Dendritic cell treated with granulocyte-macrophage colony-stimulating factor and Interleukin-4, amounts not matched to agents 40 ng/mL and 50 ng/mL, for 4 days (primary cell): ENCODE results near the gene CCNY.

Experiments
- H3K27ac Mint-ChIP-seq: one replicate; pipeline ENCODE4 v1.8.0; 2022; ENCODE audit warnings: mild to moderate bottlenecking, mixed read lengths
- H3K27me3 Mint-ChIP-seq: one replicate; pipeline ENCODE4 v1.8.0; 2022; ENCODE audit warnings: mild to moderate bottlenecking, mixed read lengths
- H3K36me3 Mint-ChIP-seq: one replicate; pipeline ENCODE4 v1.8.0; 2022; ENCODE audit warnings: low read depth, mixed read lengths
- H3K4me1 Mint-ChIP-seq: one replicate; pipeline ENCODE4 v1.8.0; 2022; ENCODE audit warnings: low read depth, mixed read lengths
- H3K4me3 Mint-ChIP-seq: one replicate; pipeline ENCODE4 v1.8.0; 2022; ENCODE audit warnings: mild to moderate bottlenecking, moderate library complexity, mixed read lengths
- H3K9me3 Mint-ChIP-seq: one replicate; pipeline ENCODE4 v1.8.0; 2022; ENCODE audit warnings: mixed read lengths
- intact Hi-C: fragments of 100-400 bp; cut with micrococcal nuclease; formaldehyde crosslinking; loops from one replicate; pipeline ENCODE4 v1.15.0; 2022

Gene CCNY

DNA sequence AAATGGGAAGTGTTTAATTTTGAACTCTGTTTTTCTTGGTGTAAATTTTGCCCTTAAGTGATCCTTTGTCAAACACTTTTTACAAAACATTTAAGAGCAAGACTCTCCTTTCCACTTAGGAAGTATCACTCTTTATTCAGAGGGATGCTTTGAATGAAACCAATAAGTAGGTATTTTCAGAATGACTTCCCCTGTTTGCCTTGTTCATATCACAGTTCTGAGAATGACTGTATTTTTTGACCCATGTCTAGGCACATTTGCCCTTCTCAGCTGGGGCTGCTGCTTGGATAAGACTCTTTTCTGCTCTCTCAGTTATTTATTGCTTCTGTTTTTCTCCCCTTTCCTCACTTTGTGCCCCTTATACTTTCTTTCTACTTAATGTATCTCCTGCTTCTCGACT, 98.2 kb downstream of the CCNY start:
- no peaks in the 10 kb centered on the region for H3K27me3 Mint-ChIP-seq
- intact Hi-C loops = no loop called here
- H3K9me3 Mint-ChIP-seq = peaks cover 13% of the 10 kb centered on the region
- no peak overlapping the region for H3K4me3 Mint-ChIP-seq
- peaks cover 31% of the 10 kb centered on the region for H3K36me3 Mint-ChIP-seq
- peaks cover 55% of the 10 kb centered on the region for H3K4me1 Mint-ChIP-seq
- H3K27ac Mint-ChIP-seq = peak overlapping the region; percentile 48

DNA sequence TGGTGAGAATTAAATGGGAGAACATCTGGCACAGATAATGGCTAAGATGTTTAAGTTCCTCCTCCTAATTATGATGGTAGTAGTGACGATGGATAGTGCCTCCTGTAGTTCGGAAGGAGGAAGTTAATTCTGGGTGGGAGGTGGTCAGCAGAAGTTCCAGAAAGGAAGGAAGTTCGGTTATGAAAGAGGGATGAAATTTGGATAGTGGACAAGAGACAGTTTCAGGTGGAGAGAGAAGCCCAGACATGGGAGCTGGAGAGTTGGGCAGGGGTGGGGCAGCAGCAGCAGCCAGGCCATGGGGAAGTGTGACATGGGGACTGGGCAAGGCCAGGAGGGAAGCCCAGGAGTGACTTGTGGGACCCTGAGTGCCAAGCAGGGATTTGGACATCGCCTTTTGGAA, 99.5 kb downstream of the CCNY start:
- Mint-ChIP-seq H3K9me3 (peaks cover 16% of the 10 kb centered on the region), H3K27ac (peak overlapping the region; percentile 68), H3K4me1 (peaks cover 66% of the 10 kb centered on the region), H3K27me3 (no peaks in the 10 kb centered on the region), H3K36me3 (peaks cover 35% of the 10 kb centered on the region), H3K4me3 (no peak overlapping the region)
- intact Hi-C loops = no loop called here

DNA sequence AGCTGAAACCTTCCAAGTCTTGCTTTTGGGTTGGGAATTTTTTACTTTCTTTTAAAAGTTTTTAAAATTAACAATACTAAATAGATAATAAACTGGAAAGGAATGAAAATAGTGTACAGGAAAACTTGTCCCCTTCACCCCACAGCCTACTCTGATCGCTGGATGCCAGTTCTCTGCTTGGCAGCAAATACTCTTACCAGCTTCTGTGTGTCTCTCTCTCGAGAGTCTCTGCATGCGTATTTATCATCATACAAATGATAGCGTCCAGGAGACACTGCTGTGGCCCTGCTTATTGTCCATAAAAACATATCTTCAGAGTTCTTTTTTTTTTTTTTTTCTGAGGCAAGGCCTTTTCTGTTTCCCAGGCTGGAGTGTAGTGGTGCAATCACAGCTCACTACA, 101.5 kb downstream of the CCNY start:
- Mint-ChIP-seq H3K36me3 (peaks cover 54% of the 10 kb centered on the region), H3K4me1 (peaks cover 63% of the 10 kb centered on the region), H3K27ac (no peak overlapping the region), H3K27me3 (no peaks in the 10 kb centered on the region), H3K9me3 (peaks cover 36% of the 10 kb centered on the region), H3K4me3 (no peak overlapping the region)
- intact Hi-C loops = no loop called here

DNA sequence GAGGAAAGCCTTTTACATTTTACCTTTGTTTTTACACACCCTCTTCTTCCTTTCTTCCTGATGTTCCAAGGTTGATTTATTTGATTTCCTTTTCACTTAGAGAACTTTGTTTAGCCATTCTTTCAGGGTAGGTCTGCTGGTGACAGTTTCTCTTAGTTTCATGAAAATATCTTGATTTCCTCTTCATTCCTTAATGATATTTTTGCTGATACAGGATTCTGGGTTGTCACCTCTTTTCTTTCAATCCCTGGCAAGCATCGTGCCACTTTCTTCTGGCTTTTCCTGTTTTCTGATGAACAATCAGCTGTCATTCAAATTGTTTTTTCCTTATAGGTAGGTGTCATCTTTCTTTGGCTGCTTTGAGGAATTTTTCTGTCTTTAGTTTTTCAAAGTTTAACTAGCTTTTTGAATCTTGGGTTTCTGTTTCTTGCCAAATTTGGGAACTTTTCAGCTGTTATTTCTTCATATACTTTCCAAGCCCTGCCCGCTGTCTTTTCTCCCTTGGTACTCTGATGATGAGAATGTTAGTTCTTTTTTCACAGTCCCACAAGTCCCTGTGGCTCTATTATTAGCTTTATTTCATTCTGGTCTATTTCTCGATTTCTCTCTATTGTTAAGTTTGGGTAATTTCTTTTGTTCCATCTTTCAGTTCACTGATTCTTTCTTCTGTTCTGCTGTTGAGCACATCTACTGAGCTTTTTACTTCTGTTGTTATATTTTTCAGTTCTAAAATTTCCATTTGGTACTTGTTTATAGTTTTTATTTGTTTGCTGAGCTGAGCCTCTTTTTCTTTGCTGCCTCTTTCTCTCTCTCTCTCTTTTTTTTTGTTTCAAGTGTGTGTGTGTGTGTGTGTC, 102.6 kb downstream of the CCNY start:
- Mint-ChIP-seq H3K4me1 (peaks cover 62% of the 10 kb centered on the region), H3K36me3 (peaks cover 62% of the 10 kb centered on the region), H3K9me3 (peaks cover 47% of the 10 kb centered on the region), H3K27me3 (no peaks in the 10 kb centered on the region), H3K4me3 (no peak overlapping the region), H3K27ac (peak overlapping the region; percentile 8)
- intact Hi-C loops = no loop called here

DNA sequence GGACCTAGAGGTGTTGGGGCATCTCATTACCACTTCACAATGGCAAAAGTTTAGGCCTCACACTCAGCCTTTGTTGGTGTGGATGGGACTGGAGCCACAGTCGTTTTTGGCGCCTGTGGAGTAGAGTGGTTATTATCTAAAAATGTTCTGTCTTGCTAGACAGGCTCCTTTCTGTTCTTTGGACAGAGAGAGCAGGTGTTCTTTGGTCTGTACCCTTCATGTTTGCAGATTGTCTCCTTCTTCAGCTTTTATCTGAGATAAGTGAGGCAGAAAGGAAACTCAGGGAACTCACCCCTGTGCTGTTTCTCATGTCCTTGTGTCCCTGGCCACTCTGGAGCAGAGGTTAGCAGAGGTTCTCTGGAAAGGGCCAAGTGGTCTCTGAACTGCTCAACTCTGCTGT, 103.7 kb downstream of the CCNY start:
- Mint-ChIP-seq H3K4me3 (no peak overlapping the region), H3K9me3 (peaks cover 58% of the 10 kb centered on the region), H3K4me1 (peaks cover 57% of the 10 kb centered on the region), H3K36me3 (peaks cover 71% of the 10 kb centered on the region), H3K27me3 (no peaks in the 10 kb centered on the region), H3K27ac (peak overlapping the region; percentile 8)
- intact Hi-C loops = no loop called here

DNA sequence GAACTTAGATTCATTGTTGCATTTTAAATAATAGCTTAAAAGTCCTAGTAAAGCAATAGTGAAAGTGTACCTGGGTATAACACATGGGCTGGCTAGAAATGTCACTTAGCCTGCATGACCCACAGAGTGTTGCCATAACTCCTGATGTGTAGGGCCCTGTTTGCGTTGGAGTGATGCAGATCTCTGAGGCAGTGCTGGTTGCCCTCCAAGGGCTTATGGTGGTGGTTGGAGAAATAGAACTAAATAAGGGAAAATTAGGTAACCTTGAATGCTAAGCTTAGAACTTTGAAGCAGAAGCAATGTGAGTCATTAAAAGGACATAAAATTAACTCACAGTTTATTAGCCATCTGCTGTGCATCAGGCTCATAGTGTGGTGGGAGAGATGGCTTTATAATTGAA, 105.7 kb downstream of the CCNY start:
- intact Hi-C loops = no loop called here
- H3K36me3 Mint-ChIP-seq = peaks cover 62% of the 10 kb centered on the region
- H3K9me3 Mint-ChIP-seq = peaks cover 66% of the 10 kb centered on the region
- H3K4me3 Mint-ChIP-seq = no peak overlapping the region
- no peaks in the 10 kb centered on the region for H3K27me3 Mint-ChIP-seq
- H3K27ac Mint-ChIP-seq = no peak overlapping the region
- H3K4me1 Mint-ChIP-seq = peaks cover 53% of the 10 kb centered on the region

DNA sequence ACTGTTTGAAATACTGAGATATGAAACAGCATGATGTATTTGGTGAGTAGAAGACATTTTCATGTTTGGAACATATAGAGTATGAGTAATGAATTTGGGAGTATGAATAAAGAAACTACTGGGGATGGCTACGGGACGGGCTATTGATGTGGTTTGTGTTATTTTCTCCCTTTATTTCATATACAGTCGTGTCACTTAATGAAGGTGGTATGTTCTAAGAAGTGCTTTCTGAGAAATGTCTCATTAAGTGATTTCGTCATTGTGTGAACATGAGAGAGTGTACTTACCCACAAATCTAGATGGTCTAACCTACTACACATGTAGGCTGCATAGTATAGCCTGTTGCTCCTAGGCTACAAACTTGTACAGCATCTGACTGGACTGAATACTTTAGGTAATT, 106.3 kb downstream of the CCNY start:
- Mint-ChIP-seq H3K27ac (no peak overlapping the region), H3K4me1 (peaks cover 52% of the 10 kb centered on the region), H3K36me3 (peaks cover 58% of the 10 kb centered on the region), H3K9me3 (peaks cover 66% of the 10 kb centered on the region), H3K4me3 (no peak overlapping the region), H3K27me3 (no peaks in the 10 kb centered on the region)
- intact Hi-C loops = no loop called here

DNA sequence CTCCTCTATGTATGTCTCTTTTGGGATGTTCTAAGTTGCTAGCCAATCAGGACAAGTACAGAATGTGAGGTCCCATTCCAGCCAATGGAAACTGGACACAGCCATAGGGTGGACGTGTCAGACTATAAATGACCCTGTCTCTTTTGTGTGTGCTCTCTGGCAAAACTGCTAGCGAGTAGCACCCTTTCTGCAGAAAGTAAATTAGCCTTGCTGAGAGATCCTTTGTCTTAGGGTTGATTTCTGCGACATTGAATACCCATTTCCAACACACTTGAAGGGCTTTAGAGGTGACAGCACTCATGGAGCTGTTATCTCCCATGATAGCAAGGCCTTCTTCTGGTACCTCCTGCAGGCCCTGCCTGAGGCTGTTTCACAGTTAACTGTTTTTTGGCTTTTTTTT, 107.5 kb downstream of the CCNY start:
- no peaks in the 10 kb centered on the region for H3K27me3 Mint-ChIP-seq
- H3K27ac Mint-ChIP-seq = no peak overlapping the region
- H3K36me3 Mint-ChIP-seq = peaks cover 53% of the 10 kb centered on the region
- H3K4me1 Mint-ChIP-seq = peaks cover 60% of the 10 kb centered on the region
- peaks cover 60% of the 10 kb centered on the region for H3K9me3 Mint-ChIP-seq
- H3K4me3 Mint-ChIP-seq = no peak overlapping the region
- intact Hi-C loops = no loop called here

DNA sequence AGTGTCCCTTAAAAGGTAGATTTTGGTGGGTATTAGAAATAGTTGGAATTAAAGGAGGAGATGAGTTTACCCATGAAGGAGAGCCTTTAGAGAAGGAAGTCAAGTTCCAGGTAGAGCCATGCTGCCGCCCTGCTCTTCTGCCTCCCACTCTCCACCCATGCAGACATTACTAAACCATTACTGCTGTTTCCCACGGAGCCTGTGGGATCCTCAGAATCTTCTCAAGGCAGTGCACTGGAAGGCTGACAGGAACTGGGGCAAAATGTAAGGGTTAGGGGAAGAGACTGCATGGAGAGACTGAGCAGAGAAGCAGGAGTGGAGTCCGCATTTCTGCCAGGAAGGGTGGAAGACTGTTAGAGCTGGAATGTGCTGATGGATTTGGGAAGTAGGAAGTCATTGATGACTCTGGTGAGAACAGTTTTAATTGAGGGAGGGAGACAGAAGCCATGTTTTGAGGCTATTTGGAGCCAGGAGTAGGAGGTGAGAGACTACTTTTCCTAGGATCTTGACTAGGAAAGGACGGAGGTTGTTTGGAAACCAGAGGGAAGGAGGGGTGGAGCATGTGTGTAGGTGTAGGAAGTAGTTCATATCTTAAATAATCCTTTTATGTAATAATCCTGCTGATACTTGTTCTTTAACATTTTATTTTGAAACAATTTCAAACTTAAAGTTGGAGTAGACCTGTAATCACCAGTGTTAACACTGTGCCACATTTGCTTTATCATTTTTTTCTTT, 109.0 kb downstream of the CCNY start:
- peaks cover 60% of the 10 kb centered on the region for H3K4me1 Mint-ChIP-seq
- intact Hi-C loops = no loop called here
- peaks cover 50% of the 10 kb centered on the region for H3K9me3 Mint-ChIP-seq
- H3K27ac Mint-ChIP-seq = peak overlapping the region; percentile 6
- no peaks in the 10 kb centered on the region for H3K27me3 Mint-ChIP-seq
- H3K4me3 Mint-ChIP-seq = no peak overlapping the region
- peaks cover 42% of the 10 kb centered on the region for H3K36me3 Mint-ChIP-seq

DNA sequence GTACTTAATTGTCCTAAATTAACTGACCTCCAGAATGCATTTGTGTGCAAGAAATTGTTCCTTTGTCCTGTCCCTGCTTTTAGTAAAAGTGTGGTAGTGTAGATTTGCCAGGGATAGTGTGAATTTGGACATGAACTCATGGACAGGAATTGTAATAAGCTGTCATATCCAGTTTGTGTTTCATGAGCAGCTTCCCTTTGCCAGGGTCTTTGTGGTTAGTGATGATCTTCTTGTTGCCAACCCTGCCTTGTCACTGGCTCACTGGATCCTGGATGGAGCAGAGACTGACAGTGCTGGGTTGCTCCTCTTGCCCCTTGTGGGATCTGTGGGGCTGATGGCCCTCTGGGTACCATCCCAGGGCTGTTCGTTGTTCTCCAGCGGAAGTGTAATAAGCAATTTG, 110.1 kb downstream of the CCNY start:
- Mint-ChIP-seq H3K4me1 (peaks cover 60% of the 10 kb centered on the region), H3K4me3 (no peak overlapping the region), H3K27me3 (no peaks in the 10 kb centered on the region), H3K27ac (peak overlapping the region; percentile 45), H3K9me3 (peaks cover 44% of the 10 kb centered on the region), H3K36me3 (peaks cover 36% of the 10 kb centered on the region)
- intact Hi-C loops = no loop called here

DNA sequence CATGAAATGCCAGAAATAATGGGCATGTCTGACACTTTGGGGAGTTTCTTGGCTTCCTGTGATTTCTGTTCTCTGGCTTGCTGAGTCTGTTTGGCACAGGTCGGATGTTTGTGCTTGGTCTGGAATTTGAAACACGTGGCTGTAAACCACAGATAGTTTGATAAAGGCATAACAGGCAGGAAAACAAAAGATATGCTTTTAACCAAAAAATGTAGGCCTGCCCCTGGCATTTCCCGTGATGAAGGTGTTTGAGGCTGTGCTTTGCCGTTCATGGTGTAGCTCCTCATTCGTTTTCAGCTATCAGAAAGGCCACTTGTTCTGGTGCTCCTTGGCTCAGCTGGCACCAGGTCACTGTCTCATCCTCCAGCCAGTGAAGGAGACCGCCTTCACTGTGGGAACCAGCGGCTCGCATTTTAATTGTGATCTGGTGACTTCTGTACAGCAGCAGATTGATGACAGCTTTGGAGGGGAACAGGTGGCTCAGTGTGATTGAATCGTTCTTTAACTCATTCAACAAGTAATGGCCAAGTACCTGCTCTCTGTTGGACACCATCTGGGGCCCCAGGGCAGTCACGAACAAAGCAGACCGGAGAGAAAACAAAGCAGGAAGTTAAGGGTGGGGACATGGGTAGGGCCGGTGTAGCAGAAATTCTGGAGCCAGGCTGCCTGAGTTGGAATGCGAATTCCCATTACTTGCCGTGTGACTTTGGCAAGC, 111.5 kb downstream of the CCNY start:
- Mint-ChIP-seq H3K4me3 (peak overlapping the region; percentile 46), H3K4me1 (peaks cover 66% of the 10 kb centered on the region), H3K27me3 (no peaks in the 10 kb centered on the region), H3K27ac (peak overlapping the region; percentile 91), H3K36me3 (peaks cover 23% of the 10 kb centered on the region), H3K9me3 (peaks cover 30% of the 10 kb centered on the region)
- intact Hi-C loops = no loop called here

DNA sequence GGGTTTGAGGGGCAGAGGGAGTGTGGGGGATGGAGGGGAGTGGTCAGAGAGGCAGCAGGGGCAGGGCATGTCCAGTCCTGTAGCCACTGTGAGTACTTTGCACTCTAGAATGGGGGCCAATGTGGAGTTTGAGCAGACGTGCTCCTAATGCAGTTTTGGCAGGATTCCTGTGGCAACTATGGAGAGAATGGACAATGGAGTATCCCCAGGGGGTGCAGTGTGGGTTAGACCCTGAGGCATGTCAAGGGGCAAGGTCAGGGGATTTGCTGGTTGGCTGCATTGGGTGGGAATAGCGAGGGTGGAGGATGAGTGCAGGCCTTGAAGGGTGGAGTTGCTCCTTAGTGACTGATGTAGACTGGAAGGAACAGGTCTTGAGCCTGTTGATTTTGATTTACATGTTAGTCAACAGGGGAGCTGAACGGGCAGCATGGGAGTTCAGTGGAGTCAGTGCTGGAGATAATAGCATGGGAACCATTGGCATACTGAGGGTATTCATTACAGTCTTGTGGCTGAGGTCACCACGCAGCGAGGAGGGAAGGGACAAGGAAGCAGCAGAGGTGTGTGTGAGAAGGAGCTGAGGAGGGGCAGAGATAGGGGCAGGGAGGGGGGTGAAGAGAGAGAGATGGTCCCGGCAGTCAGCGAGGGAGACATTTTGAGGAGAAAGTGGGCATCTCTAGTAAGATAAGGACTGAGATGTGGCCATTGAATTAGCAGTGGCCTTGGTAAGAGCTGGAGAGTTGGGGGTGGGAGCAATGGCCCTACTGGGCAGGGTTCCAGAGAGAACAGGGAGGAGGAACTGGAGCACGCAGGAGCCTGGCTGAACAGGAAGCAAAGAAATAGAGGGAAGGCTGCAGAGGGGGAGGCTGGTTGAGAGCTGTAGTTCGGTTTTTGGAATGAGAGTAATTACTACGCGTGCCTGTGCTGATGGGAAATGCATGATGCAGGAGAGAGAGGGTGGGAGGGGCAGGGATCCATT, 112.7 kb downstream of the CCNY start:
- Mint-ChIP-seq H3K9me3 (peaks cover 19% of the 10 kb centered on the region), H3K4me1 (peaks cover 69% of the 10 kb centered on the region), H3K36me3 (peaks cover 17% of the 10 kb centered on the region), H3K4me3 (peak overlapping the region; percentile 70), H3K27me3 (no peaks in the 10 kb centered on the region), H3K27ac (peak overlapping the region; percentile 91)
- intact Hi-C loops = no loop called here

DNA sequence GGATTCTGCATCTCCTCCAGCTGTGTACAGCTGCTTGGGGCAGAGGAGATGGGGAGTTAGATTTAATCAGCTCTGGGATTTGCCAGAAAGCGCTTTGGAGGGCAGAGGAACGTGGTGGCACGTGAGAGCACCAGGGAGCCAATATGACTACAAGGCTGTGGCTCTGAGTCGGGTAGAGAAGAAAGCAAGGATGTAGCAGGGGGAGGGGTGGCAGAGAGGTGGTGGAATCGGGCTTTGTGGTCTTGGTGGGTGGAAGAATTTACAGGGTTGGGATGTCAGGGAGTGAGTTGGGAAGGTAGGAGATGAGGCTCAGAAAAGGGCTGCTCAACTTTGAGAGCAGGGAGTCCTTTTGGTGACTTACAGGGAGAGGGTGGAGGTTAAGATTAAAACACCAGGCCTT, 113.6 kb downstream of the CCNY start:
- Mint-ChIP-seq H3K4me3 (peak overlapping the region; percentile 70), H3K9me3 (peaks cover 9% of the 10 kb centered on the region), H3K4me1 (peaks cover 75% of the 10 kb centered on the region), H3K27ac (peak overlapping the region; percentile 91), H3K27me3 (no peaks in the 10 kb centered on the region), H3K36me3 (peaks cover 12% of the 10 kb centered on the region)
- intact Hi-C loops = loop anchor here (2.0 to 10.0 kb wide), 3 partner anchors 75 to 323 kb away; partner anchors contain the start of genes CCNY and CREM
